SW480 (cell line): ENCODE data around the gene BTAF1.

Source experiments
- DNase-seq: peaks from one replicate; pipeline ENCODE4 v3.0.0-alpha.2; 2016; ENCODE audit warnings: low spot score

BTAF1 gene

GRCh38 chr10:92052088-92052487, 128.5 kb downstream of the BTAF1 start:
- no peak for DNase-seq

GRCh38 chr10:92052741-92053140, 129.2 kb downstream of the BTAF1 start:
- no peak for DNase-seq

- no peak for DNase-seq
Observed at GRCh38 chr10:92054807-92055206, 131.2 kb downstream of the BTAF1 start.

- DNase-seq: no peak
Observed at GRCh38 chr10:92062273-92062672, 138.7 kb downstream of the BTAF1 start.

- no peak for DNase-seq
Observed at GRCh38 chr10:92064506-92064905, 140.9 kb downstream of the BTAF1 start.

- DNase-seq: no peak
Observed at GRCh38 chr10:92066386-92066785, 142.8 kb downstream of the BTAF1 start.

GRCh38 chr10:92068900-92069299, 145.3 kb downstream of the BTAF1 start:
- DNase-seq: no peak

- peak; percentile 4 for DNase-seq
Observed at GRCh38 chr10:92074126-92074887, 150.7 kb downstream of the BTAF1 start.

GRCh38 chr10:92075829-92076228, 152.3 kb downstream of the BTAF1 start:
- DNase-seq: no peak

GRCh38 chr10:92076722-92077121, 153.2 kb downstream of the BTAF1 start:
- DNase-seq: no peak

- DNase-seq: no peak
Observed at GRCh38 chr10:92079003-92079402, 155.4 kb downstream of the BTAF1 start.
